ENCODE data around the gene RHOB.
A peak's percentile ranks its signal among the peaks of the same experiment; 100 is the strongest.
"Not testable (repeated sequence)": the region's sequence is repeated elsewhere in the genome, so short reads cannot be mapped to it uniquely, and the experiment has no call there.

RHOB gene

GRCh38 chr2:20422402-20423271 is 24.2 kb upstream of the RHOB start:
- peak; percentile 51 for DNase-seq

- DNase-seq: no peak
Observed at GRCh38 chr2:20423359-20423758, 23.5 kb upstream of the RHOB start.

DNA sequence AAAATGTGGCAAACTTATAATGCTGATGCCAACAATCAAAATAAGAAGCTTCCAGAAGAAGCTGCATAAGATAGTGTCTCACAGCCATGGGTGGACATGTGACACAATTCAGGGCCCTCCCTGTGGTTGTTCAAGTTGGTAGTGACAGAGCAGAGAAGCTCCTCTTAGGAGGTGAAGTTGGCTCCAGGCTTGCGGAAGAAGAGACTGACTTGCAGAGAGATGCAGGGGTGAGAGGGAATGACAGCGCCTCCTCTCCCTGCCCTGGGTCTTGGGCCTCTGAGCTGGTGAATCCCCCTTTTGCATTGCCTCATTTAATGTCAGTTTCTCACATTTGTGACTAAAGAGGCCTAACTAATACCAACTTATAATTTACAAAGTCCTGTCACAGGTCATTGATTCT is 23.0 kb upstream of the RHOB start:
- DNase-seq: no peak

DNA sequence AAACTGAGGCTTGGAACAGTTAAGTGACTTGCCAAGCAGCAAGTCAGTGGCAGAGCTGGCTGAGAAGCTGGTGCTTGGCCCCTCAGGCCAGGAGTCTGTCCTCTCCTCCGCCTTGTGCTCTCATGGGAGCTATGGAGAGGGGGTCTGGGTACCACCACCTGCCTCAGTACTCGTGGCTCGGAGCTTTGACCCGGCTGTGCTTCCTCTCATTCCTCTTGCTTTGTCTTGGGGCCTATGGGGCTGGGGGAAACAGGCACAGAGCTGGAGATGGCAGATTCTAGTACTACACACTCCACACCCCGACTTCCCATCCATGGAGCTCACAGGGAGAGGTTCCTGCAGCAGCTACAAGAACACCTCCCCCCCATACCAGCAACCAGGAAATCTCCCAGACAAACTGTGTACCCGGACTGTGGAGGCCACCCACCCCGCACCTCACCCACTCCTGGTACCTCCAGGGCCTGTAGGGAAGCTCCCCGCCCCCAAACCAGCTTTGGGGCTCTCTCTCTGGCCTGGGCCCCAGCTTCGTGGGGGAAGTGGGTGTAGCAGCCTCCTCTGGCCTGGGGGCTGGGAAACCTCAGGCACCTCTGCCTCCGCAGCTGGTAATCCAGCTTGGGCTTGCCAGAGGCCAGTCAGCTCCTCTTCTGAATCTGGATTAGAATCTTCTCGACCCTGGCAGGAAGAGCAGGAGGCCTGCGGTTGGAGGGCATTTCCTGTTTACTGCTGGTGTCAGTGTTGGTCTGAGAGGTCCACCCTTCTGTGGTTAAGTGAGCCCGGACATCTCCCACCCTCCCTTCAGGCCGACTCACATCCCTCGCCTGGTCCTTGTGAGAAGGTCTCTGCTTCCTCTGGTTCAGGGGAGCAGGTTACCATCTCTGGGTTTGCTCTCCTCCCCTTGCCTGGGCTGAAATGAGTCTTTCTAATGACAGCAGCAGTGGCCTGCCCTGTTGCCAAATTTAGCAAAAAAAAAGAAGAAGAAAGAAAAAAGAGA is 22.3 kb upstream of the RHOB start:
- no peak for DNase-seq

GRCh38 chr2:20425371-20425881 is 21.4 kb upstream of the RHOB start:
- no peak for DNase-seq

GRCh38 chr2:20425884-20426283 is 21.0 kb upstream of the RHOB start:
- DNase-seq: no peak

DNA sequence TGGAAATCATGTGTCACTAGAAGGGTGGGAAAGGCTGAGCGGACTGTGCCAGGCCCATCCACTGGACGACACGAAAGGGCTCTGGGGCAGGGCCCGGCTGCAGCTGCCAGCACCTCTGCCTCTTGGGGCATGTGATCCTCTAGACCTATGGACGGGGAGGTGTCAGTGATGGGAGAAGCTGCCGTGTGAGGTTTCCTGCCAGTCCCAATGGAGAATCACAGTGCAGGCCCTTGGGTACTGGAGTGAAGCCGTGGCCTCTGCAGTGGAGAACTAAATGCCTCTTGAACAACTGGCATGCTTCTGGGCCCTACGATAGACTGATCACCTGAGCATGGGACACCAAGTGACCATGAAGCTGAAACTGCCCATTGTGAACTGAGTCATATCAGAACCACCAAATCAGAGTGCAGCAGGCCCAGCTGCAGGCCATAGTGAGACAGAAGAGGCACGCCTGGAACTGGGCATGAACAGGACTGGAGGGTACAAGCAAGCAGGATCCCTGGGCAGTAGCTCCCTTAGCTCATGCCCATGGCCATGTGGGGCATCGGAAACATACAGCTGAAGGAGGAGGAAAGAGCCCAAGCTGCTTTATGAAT is 18.8 kb upstream of the RHOB start:
- no peak for DNase-seq

- DNase-seq: no peak
Observed at GRCh38 chr2:20428717-20429490, 18.0 kb upstream of the RHOB start.

- DNase-seq: no peak
Observed at GRCh38 chr2:20429528-20429927, 17.3 kb upstream of the RHOB start.

DNA sequence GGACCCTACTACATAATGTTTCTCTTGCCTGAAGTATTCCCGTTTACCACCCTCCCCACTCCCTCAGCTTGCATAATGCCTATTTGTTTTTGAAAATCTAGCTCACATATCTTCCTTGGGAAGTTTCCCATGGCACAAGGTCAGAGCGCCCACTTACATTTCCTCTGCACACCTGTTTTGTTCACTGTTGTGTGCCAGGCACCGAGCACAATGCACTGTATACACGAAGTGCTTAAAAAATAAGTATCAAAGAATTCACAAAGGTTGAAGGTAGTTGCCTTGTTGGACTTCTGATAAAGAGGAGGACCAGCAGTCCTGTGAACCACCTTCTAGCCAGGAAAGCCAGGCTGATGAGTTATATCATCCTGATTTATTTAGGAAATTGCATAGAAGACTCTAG is 16.8 kb upstream of the RHOB start:
- no peak for DNase-seq

DNA sequence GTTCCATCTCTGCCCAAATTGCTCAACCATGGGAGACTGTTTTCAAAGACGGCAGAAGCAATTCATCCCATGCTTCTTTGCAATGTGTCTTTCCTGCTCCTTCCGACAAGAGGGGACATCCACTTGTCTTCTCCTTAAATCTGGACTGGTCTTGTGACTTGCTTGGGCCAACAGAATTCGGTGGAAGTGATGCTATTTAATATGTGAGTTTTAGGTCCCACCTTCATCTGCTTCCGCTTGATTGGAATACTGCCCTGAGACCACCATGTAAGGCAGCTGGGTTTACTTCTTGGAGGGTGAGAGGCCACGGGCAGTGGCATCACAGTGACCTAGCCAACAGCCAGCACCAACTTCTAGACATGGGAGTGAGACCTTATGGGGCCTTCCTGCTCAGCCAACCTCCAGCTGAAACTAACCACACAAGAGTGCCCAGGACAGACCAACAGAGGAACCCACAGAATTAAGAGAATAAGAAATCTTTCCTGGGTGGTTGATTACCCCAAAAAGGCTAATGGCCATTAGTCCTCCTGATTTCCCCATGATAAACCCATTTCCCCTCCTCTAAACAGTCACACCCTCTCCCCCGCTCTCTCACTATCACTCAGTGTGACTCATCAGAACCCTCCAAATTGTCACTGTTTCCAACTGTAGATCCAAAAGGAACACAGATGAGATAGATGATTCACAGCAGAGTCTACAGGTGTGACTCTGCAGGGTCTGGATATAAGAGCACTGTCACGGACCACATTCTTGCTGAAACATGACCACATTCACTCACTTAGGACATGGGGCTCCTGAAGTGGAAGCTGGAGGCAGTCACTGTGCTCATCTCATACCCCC is 16.2 kb upstream of the RHOB start:
- DNase-seq: no peak

DNA sequence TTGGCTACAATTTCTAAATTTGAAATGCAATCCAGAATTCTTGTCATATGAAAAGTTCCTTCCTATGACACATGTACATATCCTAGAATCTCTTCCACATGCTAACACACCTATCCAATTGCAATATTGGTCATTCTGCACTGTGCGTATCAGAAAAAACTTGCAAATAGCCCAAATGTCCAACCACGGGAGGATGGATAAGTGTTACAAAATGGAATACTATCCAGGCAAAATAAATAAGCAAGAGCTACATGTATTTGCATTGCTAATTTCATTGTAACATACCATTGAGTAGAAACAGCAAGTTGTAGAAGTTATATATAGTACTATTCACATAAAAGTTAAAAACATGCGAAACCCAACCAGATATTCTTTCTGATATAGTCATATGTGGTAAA is 15.6 kb upstream of the RHOB start:
- DNase-seq: no peak

DNA sequence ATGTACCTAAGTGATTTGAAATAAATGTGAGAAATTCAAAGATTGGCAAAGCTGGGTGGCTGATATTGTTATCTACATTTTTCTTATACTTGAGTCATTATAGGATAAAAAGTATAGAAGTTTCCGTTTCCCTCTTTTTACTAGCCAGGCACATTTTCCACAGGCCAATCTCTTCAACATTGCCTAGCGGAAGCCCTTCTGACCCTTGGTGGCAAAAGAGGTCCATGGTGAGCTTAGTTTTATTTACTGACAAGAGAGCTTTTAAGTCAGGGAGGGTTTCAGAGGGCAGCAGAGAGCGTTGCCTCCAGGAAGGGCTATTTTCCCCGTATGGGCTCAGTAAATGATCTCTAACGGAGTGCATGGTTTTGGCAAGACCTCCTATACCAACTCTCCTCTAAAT is 15.1 kb upstream of the RHOB start:
- no peak for DNase-seq

GRCh38 chr2:20432714-20433113 is 14.2 kb upstream of the RHOB start:
- DNase-seq: no peak

DNA sequence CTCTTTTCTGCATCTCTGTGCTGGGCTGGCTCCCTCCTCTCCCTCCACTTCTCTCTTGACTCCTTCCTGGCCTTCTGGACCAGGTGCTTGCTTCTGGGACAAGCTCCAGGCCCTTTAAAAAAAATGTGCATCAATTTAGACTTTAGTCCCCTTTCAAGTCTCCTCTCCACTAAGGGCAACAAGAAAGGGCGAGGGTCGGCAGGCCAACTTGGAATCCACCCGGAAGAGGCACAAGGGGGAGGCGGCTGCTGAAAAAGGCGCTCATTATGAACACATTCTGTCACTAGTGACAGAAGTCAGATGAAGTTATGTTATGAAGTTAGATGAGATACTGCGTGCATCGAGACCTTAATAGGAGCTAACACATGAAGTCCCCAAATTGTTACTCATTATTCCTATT is 13.6 kb upstream of the RHOB start:
- no peak for DNase-seq

- DNase-seq: no peak
Observed at GRCh38 chr2:20433946-20434553, 12.8 kb upstream of the RHOB start.

- DNase-seq: no peak
Observed at GRCh38 chr2:20434588-20435294, 12.1 kb upstream of the RHOB start.

GRCh38 chr2:20435456-20435855 is 11.4 kb upstream of the RHOB start:
- DNase-seq: not testable (repeated sequence)

- no peak for DNase-seq
Observed at GRCh38 chr2:20436716-20437470, 10.0 kb upstream of the RHOB start.
